HEK293 (cell line): ENCODE data around the gene C1QTNF12.
A peak's percentile ranks its signal among the peaks of the same experiment; 100 is the strongest.

ENCODE experiments used
- CTCF ChIA-PET: fragments of 350-600 bp; formaldehyde crosslinking; extraction: SDS; loops from one replicate; lab custom pipeline; 2021; ENCODE audit warnings: antibody characterized with exemption; lab: Yijun Ruan, JAX
- POLR2A ChIA-PET: fragments of 300-600 bp; formaldehyde crosslinking; extraction: SDS; loops from one replicate; lab custom pipeline; 2020; ENCODE audit warnings: antibody characterized with exemption, inconsistent platforms; lab: Yijun Ruan, JAX
- H3K27ac ChIP-seq: fragments of 200-500 bp; sonication (Bioruptor generic); 2 replicates; pipeline ENCODE4 v1.5.1; 2014; ENCODE audit warnings: low read depth, low read length, control low read depth, inconsistent platforms; ENCODE audit errors: extremely low read depth
- H3K36me3 ChIP-seq, 2 experiments: fragments of 200-500 bp in 1 of 2; sonication (Bioruptor generic) in 1 of 2; 1 replicate in 1 of 2; 2 replicates in 1 of 2; pipeline ENCODE4 v1.5.1; 2014 to 2017; ENCODE audit warnings: inconsistent platforms in 2 of 2, low read length in 2 of 2; ENCODE audit not compliant: control insufficient read depth in 2 of 2, insufficient read depth in 1 of 2
- H3K4me1 ChIP-seq: fragments of 200-500 bp; sonication (Bioruptor generic); 2 replicates; pipeline ENCODE4 v1.5.1; 2014; ENCODE audit warnings: mild to moderate bottlenecking, low read length, inconsistent platforms; ENCODE audit not compliant: control insufficient read depth, insufficient read depth
- H3K4me3 ChIP-seq: 2 replicates; pipeline ENCODE4 v1.5.1; 2011; ENCODE audit warnings: low read depth, mild to moderate bottlenecking, control low read depth, low read length, moderate library complexity
- H3K9me3 ChIP-seq: fragments of 200-500 bp; sonication (Bioruptor generic); 2 replicates; pipeline ENCODE4 v1.5.1; 2014; ENCODE audit warnings: low read depth, low read length, inconsistent platforms; ENCODE audit not compliant: control insufficient read depth, insufficient read depth
- BCL11A ChIP-seq: fragments of 450-650 bp; formaldehyde crosslinking; IDR thresholded peaks from 2 replicates; pipeline ENCODE4 v1.5.1; 2016; ENCODE audit warnings: low read depth, missing biosample characterization, missing genetic modification characterization
- EGR2 ChIP-seq: fragments of 450-650 bp; formaldehyde crosslinking; IDR thresholded peaks from 2 replicates; pipeline ENCODE4 v1.5.1; 2016; ENCODE audit warnings: low read depth, missing biosample characterization, missing genetic modification characterization
- GLIS2 ChIP-seq: fragments of 450-650 bp; formaldehyde crosslinking; IDR thresholded peaks from 2 replicates; pipeline ENCODE4 v1.5.1; 2016; ENCODE audit warnings: missing biosample characterization, missing genetic modification characterization
- HOXD13 ChIP-seq: sonication (generic); formaldehyde crosslinking; IDR thresholded peaks from 2 replicates; pipeline ENCODE4 v1.8.0; 2022; ENCODE audit warnings: missing genetic modification reagents, borderline replicate concordance
- KLF8 ChIP-seq: fragments of 450-650 bp; formaldehyde crosslinking; IDR thresholded peaks from 2 replicates; pipeline ENCODE4 v1.5.1; 2016; ENCODE audit warnings: missing biosample characterization, missing genetic modification characterization
- PATZ1 ChIP-seq: fragments of 450-650 bp; formaldehyde crosslinking; IDR thresholded peaks from 2 replicates; pipeline ENCODE4 v1.5.1; 2016; ENCODE audit warnings: missing biosample characterization, missing genetic modification characterization
- ZBTB1 ChIP-seq: fragments of 450-650 bp; formaldehyde crosslinking; IDR thresholded peaks from 2 replicates; pipeline ENCODE4 v1.5.1; 2016; ENCODE audit warnings: missing biosample characterization, missing genetic modification characterization
- ZFP37 ChIP-seq: fragments of 450-650 bp; formaldehyde crosslinking; IDR thresholded peaks from 2 replicates; pipeline ENCODE4 v1.5.1; 2016; ENCODE audit warnings: missing biosample characterization, missing genetic modification characterization
- ZIC2 ChIP-seq: fragments of 450-650 bp; formaldehyde crosslinking; IDR thresholded peaks from 2 replicates; pipeline ENCODE4 v1.5.1; 2016; ENCODE audit warnings: missing biosample characterization, missing genetic modification characterization
- ZNF350 ChIP-seq: fragments of 450-650 bp; formaldehyde crosslinking; IDR thresholded peaks from 2 replicates; pipeline ENCODE4 v1.5.0; 2017; ENCODE audit warnings: missing biosample characterization, mild to moderate bottlenecking, missing genetic modification characterization
- ZNF362 ChIP-seq: fragments of 450-650 bp; formaldehyde crosslinking; IDR thresholded peaks from 2 replicates; pipeline ENCODE4 v1.5.1; 2016; ENCODE audit warnings: missing biosample characterization, missing genetic modification characterization
- ZNF404 ChIP-seq: fragments of 450-650 bp; formaldehyde crosslinking; IDR thresholded peaks from 2 replicates; pipeline ENCODE4 v1.5.1; 2017; ENCODE audit warnings: missing biosample characterization, missing genetic modification characterization
- ZNF426 ChIP-seq: fragments of 450-650 bp; formaldehyde crosslinking; IDR thresholded peaks from 2 replicates; pipeline ENCODE4 v1.5.1; 2017; ENCODE audit warnings: missing biosample characterization, missing genetic modification characterization, mild to moderate bottlenecking, inconsistent platforms, moderate library complexity
- ZNF518A ChIP-seq: fragments of 450-650 bp; formaldehyde crosslinking; conservative IDR thresholded peaks from 2 replicates; pipeline ENCODE4 v1.5.1; 2016; ENCODE audit warnings: low read depth, missing biosample characterization, missing genetic modification characterization
- ZNF521 ChIP-seq: fragments of 450-650 bp; formaldehyde crosslinking; IDR thresholded peaks from 2 replicates; pipeline ENCODE4 v1.5.1; 2017; ENCODE audit warnings: missing biosample characterization, mild to moderate bottlenecking, missing genetic modification characterization
- ZNF548 ChIP-seq: fragments of 450-650 bp; formaldehyde crosslinking; IDR thresholded peaks from 2 replicates; pipeline ENCODE4 v1.5.1; 2016; ENCODE audit warnings: missing biosample characterization, missing genetic modification characterization
- ZNF555 ChIP-seq: fragments of 450-650 bp; formaldehyde crosslinking; conservative IDR thresholded peaks from 2 replicates; pipeline ENCODE4 v1.5.1; 2017; ENCODE audit warnings: missing biosample characterization, mild to moderate bottlenecking, missing genetic modification characterization, inconsistent platforms
- ZNF560 ChIP-seq: fragments of 450-650 bp; formaldehyde crosslinking; IDR thresholded peaks from 2 replicates; pipeline ENCODE4 v1.5.1; 2017; ENCODE audit warnings: missing biosample characterization, missing genetic modification characterization, borderline replicate concordance
- ZNF624 ChIP-seq: fragments of 450-650 bp; formaldehyde crosslinking; IDR thresholded peaks from 2 replicates; pipeline ENCODE4 v1.5.1; 2017; ENCODE audit warnings: missing biosample characterization, missing genetic modification characterization
- ZNF664 ChIP-seq: fragments of 450-650 bp; formaldehyde crosslinking; IDR thresholded peaks from 2 replicates; pipeline ENCODE4 v1.5.1; 2016; ENCODE audit warnings: missing biosample characterization, missing genetic modification characterization
- ZNF777 ChIP-seq: fragments of 450-650 bp; formaldehyde crosslinking; IDR thresholded peaks from 2 replicates; pipeline ENCODE4 v1.5.1; 2017; ENCODE audit warnings: missing biosample characterization, missing genetic modification characterization, borderline replicate concordance

Gene C1QTNF12

GRCh38 chr1:1239227-1239613 lies 7.3 kb downstream of the C1QTNF12 start:
- Histone ChIP-seq H3K9me3 (no peaks in the 10 kb centered on the region), H3K4me1 (no peaks in the 10 kb centered on the region), H3K4me3 (no peak overlapping the region), H3K27ac (no peak overlapping the region), H3K36me3 (peaks cover 0 to 7% of the 10 kb centered on the region in 2 experiments; a peak in 1 of 3 replicates)
- ChIA-PET POLR2A (interaction anchor here (1.5 kb wide), 1 partner anchor 27 kb away, joined by 4 read pairs; no protein-coding TSS in a partner anchor), CTCF (interaction anchor here (1.2 kb wide), 1 partner anchor 255 kb away, joined by 3 read pairs; no protein-coding TSS in a partner anchor)
- TF ChIP-seq ZNF555 (no peak), BCL11A (tag by site-specific recombination) (0 out of 2 replicates have a peak, but pooled peaks have one; percentile 14), ZNF426 (tag by site-specific recombination) (no peak), ZNF664 (tag by site-specific recombination) (no peak), PATZ1 (tag by site-specific recombination) (peak; percentile 20; the same call in 1 of the 2 replicates), KLF8 (peak; percentile 31; the same call in 1 of the 2 replicates), GLIS2 (tag by site-specific recombination) (peak; percentile 76)

- H3K27ac ChIP-seq = no peak overlapping the region
- H3K4me1 ChIP-seq = no peaks in the 10 kb centered on the region
- H3K4me3 ChIP-seq = no peak overlapping the region
- CTCF ChIA-PET = interaction anchor here (1.2 to 3.2 kb wide), 2 partner anchors 117 to 254 kb away, joined by 3 to 13 read pairs; no protein-coding TSS in a partner anchor
- H3K9me3 ChIP-seq = no peaks in the 10 kb centered on the region
- peaks cover 0 to 10% of the 10 kb centered on the region in 2 experiments; a peak in 1 of 3 replicates for H3K36me3 ChIP-seq
- POLR2A ChIA-PET = interaction anchor here (0.5 to 1.5 kb wide), 4 partner anchors 12 to 116 kb away, joined by 3 to 6 read pairs (median 4); no protein-coding TSS in a partner anchor
- TF ChIP-seq ZNF548 (no peak), ZNF624 (tag by site-specific recombination) (no peak)
Observed at GRCh38 chr1:1238702-1239178, 7.8 kb downstream of the C1QTNF12 start.

- Histone ChIP-seq H3K4me1 (no peaks in the 10 kb centered on the region; the same call in 1 of the 2 replicates), H3K27ac (no peak overlapping the region; the same call in 1 of the 2 replicates)
- CTCF ChIA-PET = interaction anchor here (1.2 to 3.2 kb wide), 2 partner anchors 116 to 254 kb away, joined by 3 to 13 read pairs; no protein-coding TSS in a partner anchor
- TF ChIP-seq ZNF518A (no peak), ZNF560 (tag by site-specific recombination) (no peak), ZFP37 (no peak), ZBTB1 (no peak), EGR2 (tag by site-specific recombination) (peak; percentile 43; the same call in 1 of the 2 replicates), ZNF404 (tag by site-specific recombination) (no peak), HOXD13 (no peak), ZNF362 (tag by site-specific recombination) (no peak), ZNF521 (tag by site-specific recombination) (no peak), ZIC2 (tag by site-specific recombination) (peak; percentile 44; the same call in 1 of the 2 replicates), ZNF777 (tag by site-specific recombination) (no peak), ZNF350 (tag by site-specific recombination) (no peak)
Observed at GRCh38 chr1:1237874-1238701, 8.4 kb downstream of the C1QTNF12 start.

More at GRCh38 chr1:1237874-1238701, 8.4 kb downstream of the C1QTNF12 start:
- peaks cover 0 to 10% of the 10 kb centered on the region in 2 experiments; a peak in 1 of 3 replicates for H3K36me3 ChIP-seq
- H3K9me3 ChIP-seq = no peaks in the 10 kb centered on the region
- H3K4me3 ChIP-seq = no peak overlapping the region
- POLR2A ChIA-PET = interaction anchor here (0.5 to 1.1 kb wide), 4 partner anchors 12 to 116 kb away, joined by 3 to 6 read pairs (median 4); no protein-coding TSS in a partner anchor
